Mucosa of rectum (tissue), 2 donors: ENCODE measurements around the gene PPP6R1.

Source experiments
- H3K27ac ChIP-seq, 2 donors: one replicate each; pipeline ENCODE4 v1.7.0; 2013; ENCODE audit warnings: inconsistent platforms in 2 of 2, low read depth in 2 of 2, low read length in 2 of 2
- H3K27me3 ChIP-seq, 2 donors: one replicate each; pipeline ENCODE4 v1.7.0; 2013; ENCODE audit warnings: low read length in 2 of 2; ENCODE audit not compliant: control insufficient read depth in 2 of 2, insufficient read depth in 2 of 2
- H3K36me3 ChIP-seq, 2 donors: one replicate each; pipeline ENCODE4 v1.7.0; 2013; ENCODE audit warnings: low read length in 2 of 2; ENCODE audit not compliant: control insufficient read depth in 2 of 2, insufficient read depth in 2 of 2
- H3K4me1 ChIP-seq, 2 donors: one replicate each; pipeline ENCODE4 v1.7.0; 2013; ENCODE audit warnings: low read length in 2 of 2, mild to moderate bottlenecking in 1 of 2; ENCODE audit not compliant: control insufficient read depth in 2 of 2, insufficient read depth in 2 of 2
- H3K4me3 ChIP-seq, 2 donors: one replicate each; pipeline ENCODE4 v1.7.0; 2013; ENCODE audit warnings: low read length in 2 of 2
- H3K9ac ChIP-seq, 2 donors: one replicate each; pipeline ENCODE4 v1.7.0; 2013; ENCODE audit warnings: low read length in 2 of 2, low read depth in 1 of 2, mild to moderate bottlenecking in 1 of 2
- H3K9me3 ChIP-seq, 2 donors: one replicate each; pipeline ENCODE4 v1.7.0; 2013; ENCODE audit warnings: low read length in 2 of 2; ENCODE audit not compliant: control insufficient read depth in 2 of 2
- donor health status: healthy.
- donor health status: Normal muscosa, but diverticular disease.

The PPP6R1 gene

GRCh38 chr19:55259540-55260210, 858 bp upstream of the PPP6R1 start:
- peaks cover 0 to 4% of the 10 kb centered on the region in 2 donors for H3K36me3 ChIP-seq
- peaks cover 31 to 33% of the 10 kb centered on the region in 2 donors for H3K4me1 ChIP-seq
- H3K27ac ChIP-seq = peak overlapping the region; percentile 93 to 96

GRCh38 chr19:55258476-55258827, 365 bp downstream of the PPP6R1 start:
- H3K27me3 ChIP-seq = no peaks in the 10 kb centered on the region
- H3K9ac ChIP-seq = peak overlapping the region; percentile 86 to 96
- peak overlapping the region; percentile 93 to 96 for H3K27ac ChIP-seq
- H3K36me3 ChIP-seq = peaks cover 0 to 4% of the 10 kb centered on the region in 2 donors
- peaks cover 33 to 36% of the 10 kb centered on the region in 2 donors for H3K4me1 ChIP-seq
- H3K4me3 ChIP-seq = peak overlapping the region; percentile 84 to 93
- H3K9me3 ChIP-seq = no peaks in the 10 kb centered on the region

More at GRCh38 chr19:55259540-55260210, 858 bp upstream of the PPP6R1 start:
- Histone ChIP-seq H3K9ac (peak overlapping the region; percentile 88 to 97), H3K27me3 (no peaks in the 10 kb centered on the region), H3K4me3 (peak overlapping the region; percentile 84 to 93), H3K9me3 (no peaks in the 10 kb centered on the region)

- H3K9ac ChIP-seq = peak overlapping the region; percentile 76 to 96
- H3K9me3 ChIP-seq = no peaks in the 10 kb centered on the region
- H3K27me3 ChIP-seq = no peaks in the 10 kb centered on the region
- peaks cover 33 to 42% of the 10 kb centered on the region in 2 donors for H3K4me1 ChIP-seq
- peak overlapping the region; percentile 40 to 96 for H3K27ac ChIP-seq
- peaks cover 0 to 4% of the 10 kb centered on the region in 2 donors for H3K36me3 ChIP-seq
- peak overlapping the region; percentile 84 to 93 for H3K4me3 ChIP-seq
These were observed 1.1 kb downstream of the PPP6R1 start for GRCh38 chr19:55257461-55258420.

GRCh38 chr19:55256562-55257460, 2.0 kb downstream of the PPP6R1 start:
- H3K4me1 ChIP-seq = peaks cover 35 to 46% of the 10 kb centered on the region in 2 donors
- H3K9me3 ChIP-seq = no peaks in the 10 kb centered on the region
- no peaks in the 10 kb centered on the region for H3K36me3 ChIP-seq
- H3K27ac ChIP-seq = peak overlapping the region in 1 of 2 donors; percentile 96
- H3K4me3 ChIP-seq = peak overlapping the region; percentile 84 to 93
- H3K27me3 ChIP-seq = no peaks in the 10 kb centered on the region
- H3K9ac ChIP-seq = peak overlapping the region; percentile 76 to 96

- Histone ChIP-seq H3K4me1 (peaks cover 44 to 55% of the 10 kb centered on the region in 2 donors), H3K36me3 (no peaks in the 10 kb centered on the region), H3K9me3 (no peaks in the 10 kb centered on the region), H3K4me3 (peak overlapping the region; percentile 49 to 84), H3K27ac (peak overlapping the region; percentile 1 to 87), H3K9ac (peak overlapping the region in 1 of 2 donors; percentile 60), H3K27me3 (no peaks in the 10 kb centered on the region)
These were observed 3.0 kb downstream of the PPP6R1 start for GRCh38 chr19:55255618-55256423.

GRCh38 chr19:55254625-55254977, 4.2 kb downstream of the PPP6R1 start:
- no peaks in the 10 kb centered on the region for H3K9me3 ChIP-seq
- H3K36me3 ChIP-seq = no peaks in the 10 kb centered on the region
- peak overlapping the region; percentile 59 to 87 for H3K27ac ChIP-seq
- H3K27me3 ChIP-seq = no peaks in the 10 kb centered on the region
- peak overlapping the region; percentile 38 to 84 for H3K4me3 ChIP-seq
- H3K9ac ChIP-seq = peak overlapping the region; percentile 52 to 75
- H3K4me1 ChIP-seq = peaks cover 52 to 60% of the 10 kb centered on the region in 2 donors

GRCh38 chr19:55253842-55254624, 4.8 kb downstream of the PPP6R1 start:
- no peaks in the 10 kb centered on the region for H3K36me3 ChIP-seq
- no peaks in the 10 kb centered on the region for H3K9me3 ChIP-seq
- H3K4me1 ChIP-seq = peaks cover 51 to 57% of the 10 kb centered on the region in 2 donors
- H3K9ac ChIP-seq = peak overlapping the region; percentile 52 to 75
- no peaks in the 10 kb centered on the region for H3K27me3 ChIP-seq
- H3K4me3 ChIP-seq = peak overlapping the region; percentile 38 to 84
- H3K27ac ChIP-seq = peak overlapping the region; percentile 59 to 87

- no peaks in the 10 kb centered on the region for H3K36me3 ChIP-seq
- H3K4me1 ChIP-seq = peaks cover 61 to 66% of the 10 kb centered on the region in 2 donors
- peak overlapping the region in 1 of 2 donors; percentile 20 for H3K9ac ChIP-seq
- peak overlapping the region in 1 of 2 donors; percentile 84 for H3K4me3 ChIP-seq
- H3K27me3 ChIP-seq = no peaks in the 10 kb centered on the region
- H3K27ac ChIP-seq = peak overlapping the region in 1 of 2 donors; percentile 87
- H3K9me3 ChIP-seq = no peaks in the 10 kb centered on the region
These were observed 5.8 kb downstream of the PPP6R1 start for GRCh38 chr19:55252760-55253663.
